ENCODE measurements around the gene KRT9.
"Not testable (repeated sequence)": the region's sequence is repeated elsewhere in the genome, so short reads cannot be mapped to it uniquely, and the experiment has no call there.

KRT9 gene

GRCh38 chr17:41616486-41616885, 44.6 kb upstream of the KRT9 start:
- not testable (repeated sequence) for H3K4me1 ChIP-seq (ENCODE audit: control insufficient read depth, insufficient read depth, low read length); H3K4me3 ChIP-seq (ENCODE audit: low read length); H3K9me3 ChIP-seq (ENCODE audit: control insufficient read depth, insufficient read depth, low read length); H3K36me3 ChIP-seq (ENCODE audit: control insufficient read depth, insufficient read depth, low read length); DNase-seq (ENCODE audit: low read depth, low spot score); H3K27me3 ChIP-seq (ENCODE audit: control insufficient read depth, insufficient read depth, low read length); H3K27ac ChIP-seq (ENCODE audit: low read length)
- WGBS (ENCODE audit: insufficient coverage, insufficient read length): no CpG with 5 or more reads among the region's 4 CpGs

GRCh38 chr17:41615454-41615853, 43.6 kb upstream of the KRT9 start:
- WGBS (ENCODE audit: insufficient coverage, insufficient read length): no CpG with 5 or more reads among the region's 7 CpGs
- Histone ChIP-seq H3K27ac (ENCODE audit: low read length) (no peak overlapping the region), H3K36me3 (ENCODE audit: control insufficient read depth, insufficient read depth, low read length) (no peaks in the 10 kb centered on the region), H3K27me3 (ENCODE audit: control insufficient read depth, insufficient read depth, low read length) (no peaks in the 10 kb centered on the region), H3K9me3 (ENCODE audit: control insufficient read depth, insufficient read depth, low read length) (no peaks in the 10 kb centered on the region), H3K4me1 (ENCODE audit: control insufficient read depth, insufficient read depth, low read length) (peaks cover 1% of the 10 kb centered on the region; the same call in 1 of the 2 replicates), H3K4me3 (ENCODE audit: low read length) (no peak overlapping the region)
- no peak for DNase-seq (ENCODE audit: low read depth, low spot score)

GRCh38 chr17:41614767-41615166, 42.9 kb upstream of the KRT9 start:
- not testable (repeated sequence) for H3K4me3 ChIP-seq (ENCODE audit: low read length); H3K9me3 ChIP-seq (ENCODE audit: control insufficient read depth, insufficient read depth, low read length); H3K36me3 ChIP-seq (ENCODE audit: control insufficient read depth, insufficient read depth, low read length); H3K27me3 ChIP-seq (ENCODE audit: control insufficient read depth, insufficient read depth, low read length); H3K4me1 ChIP-seq (ENCODE audit: control insufficient read depth, insufficient read depth, low read length); DNase-seq (ENCODE audit: low read depth, low spot score); H3K27ac ChIP-seq (ENCODE audit: low read length)
- no CpG with 5 or more reads among the region's 9 CpGs for WGBS (ENCODE audit: insufficient coverage, insufficient read length)

GRCh38 chr17:41614098-41614497, 42.2 kb upstream of the KRT9 start:
- H3K9me3 ChIP-seq (ENCODE audit: control insufficient read depth, insufficient read depth, low read length): no peaks in the 10 kb centered on the region
- WGBS (ENCODE audit: insufficient coverage, insufficient read length): no CpG with 5 or more reads among the region's 5 CpGs
- peaks cover 1% of the 10 kb centered on the region; the same call in 1 of the 2 replicates for H3K4me1 ChIP-seq (ENCODE audit: control insufficient read depth, insufficient read depth, low read length)
- no peak overlapping the region for H3K27ac ChIP-seq (ENCODE audit: low read length)
- H3K4me3 ChIP-seq (ENCODE audit: low read length): no peak overlapping the region
- DNase-seq (ENCODE audit: low read depth, low spot score): no peak
- no peaks in the 10 kb centered on the region for H3K27me3 ChIP-seq (ENCODE audit: control insufficient read depth, insufficient read depth, low read length)
- no peaks in the 10 kb centered on the region for H3K36me3 ChIP-seq (ENCODE audit: control insufficient read depth, insufficient read depth, low read length)

GRCh38 chr17:41613277-41614082, 41.6 kb upstream of the KRT9 start:
- no CpG with 5 or more reads among the region's 11 CpGs for WGBS (ENCODE audit: insufficient coverage, insufficient read length)
- DNase-seq (ENCODE audit: low read depth, low spot score): no peak
- Histone ChIP-seq H3K4me1 (ENCODE audit: control insufficient read depth, insufficient read depth, low read length) (peaks cover 1% of the 10 kb centered on the region; the same call in 1 of the 2 replicates), H3K4me3 (ENCODE audit: low read length) (no peak overlapping the region), H3K36me3 (ENCODE audit: control insufficient read depth, insufficient read depth, low read length) (no peaks in the 10 kb centered on the region), H3K9me3 (ENCODE audit: control insufficient read depth, insufficient read depth, low read length) (no peaks in the 10 kb centered on the region), H3K27me3 (ENCODE audit: control insufficient read depth, insufficient read depth, low read length) (no peaks in the 10 kb centered on the region), H3K27ac (ENCODE audit: low read length) (no peak overlapping the region)

GRCh38 chr17:41612376-41613160, 40.7 kb upstream of the KRT9 start, which contains the start of gene KRT16:
Gene KRT16 (minus strand): TSS chr17:41612767. CDS start chr17:41612688, 79 bp downstream.
- WGBS (ENCODE audit: insufficient coverage, insufficient read length): no CpG with 5 or more reads among the region's 31 CpGs
- DNase-seq (ENCODE audit: low read depth, low spot score); H3K27ac ChIP-seq (ENCODE audit: low read length); H3K4me3 ChIP-seq (ENCODE audit: low read length); H3K9me3 ChIP-seq (ENCODE audit: control insufficient read depth, insufficient read depth, low read length); H3K36me3 ChIP-seq (ENCODE audit: control insufficient read depth, insufficient read depth, low read length); H3K27me3 ChIP-seq (ENCODE audit: control insufficient read depth, insufficient read depth, low read length); H3K4me1 ChIP-seq (ENCODE audit: control insufficient read depth, insufficient read depth, low read length): not testable (repeated sequence)

GRCh38 chr17:41610965-41611640, 39.2 kb upstream of the KRT9 start:
- no peaks in the 10 kb centered on the region for H3K36me3 ChIP-seq (ENCODE audit: control insufficient read depth, insufficient read depth, low read length)
- H3K27me3 ChIP-seq (ENCODE audit: control insufficient read depth, insufficient read depth, low read length): no peaks in the 10 kb centered on the region
- no CpG with 5 or more reads among the region's 25 CpGs for WGBS (ENCODE audit: insufficient coverage, insufficient read length)

GRCh38 chr17:41610061-41610517, 38.2 kb upstream of the KRT9 start:
- H3K4me1 ChIP-seq (ENCODE audit: control insufficient read depth, insufficient read depth, low read length); H3K36me3 ChIP-seq (ENCODE audit: control insufficient read depth, insufficient read depth, low read length); H3K27me3 ChIP-seq (ENCODE audit: control insufficient read depth, insufficient read depth, low read length); H3K9me3 ChIP-seq (ENCODE audit: control insufficient read depth, insufficient read depth, low read length); DNase-seq (ENCODE audit: low read depth, low spot score); H3K27ac ChIP-seq (ENCODE audit: low read length); H3K4me3 ChIP-seq (ENCODE audit: low read length): not testable (repeated sequence)
- no CpG with 5 or more reads among the region's 10 CpGs for WGBS (ENCODE audit: insufficient coverage, insufficient read length)

More at GRCh38 chr17:41610965-41611640, 39.2 kb upstream of the KRT9 start:
- no peak overlapping the region for H3K27ac ChIP-seq (ENCODE audit: low read length)
- peaks cover 1% of the 10 kb centered on the region; the same call in 1 of the 2 replicates for H3K4me1 ChIP-seq (ENCODE audit: control insufficient read depth, insufficient read depth, low read length)
- no peaks in the 10 kb centered on the region for H3K9me3 ChIP-seq (ENCODE audit: control insufficient read depth, insufficient read depth, low read length)
- no peak for DNase-seq (ENCODE audit: low read depth, low spot score)
- H3K4me3 ChIP-seq (ENCODE audit: low read length): no peak overlapping the region

GRCh38 chr17:41606930-41607329, 35.1 kb upstream of the KRT9 start:
- not testable (repeated sequence) for H3K36me3 ChIP-seq (ENCODE audit: control insufficient read depth, insufficient read depth, low read length); DNase-seq (ENCODE audit: low read depth, low spot score); H3K4me3 ChIP-seq (ENCODE audit: low read length); H3K27ac ChIP-seq (ENCODE audit: low read length); H3K27me3 ChIP-seq (ENCODE audit: control insufficient read depth, insufficient read depth, low read length); H3K4me1 ChIP-seq (ENCODE audit: control insufficient read depth, insufficient read depth, low read length); H3K9me3 ChIP-seq (ENCODE audit: control insufficient read depth, insufficient read depth, low read length)
- no CpG with 5 or more reads among the region's 4 CpGs for WGBS (ENCODE audit: insufficient coverage, insufficient read length)

- no peak overlapping the region for H3K27ac ChIP-seq (ENCODE audit: low read length)
- no peak overlapping the region for H3K4me3 ChIP-seq (ENCODE audit: low read length)
- no CpG with 5 or more reads among the region's 2 CpGs for WGBS (ENCODE audit: insufficient coverage, insufficient read length)
- H3K4me1 ChIP-seq (ENCODE audit: control insufficient read depth, insufficient read depth, low read length): no peaks in the 10 kb centered on the region
- H3K9me3 ChIP-seq (ENCODE audit: control insufficient read depth, insufficient read depth, low read length): no peaks in the 10 kb centered on the region
- H3K36me3 ChIP-seq (ENCODE audit: control insufficient read depth, insufficient read depth, low read length): no peaks in the 10 kb centered on the region
- DNase-seq (ENCODE audit: low read depth, low spot score): no peak
- H3K27me3 ChIP-seq (ENCODE audit: control insufficient read depth, insufficient read depth, low read length): no peaks in the 10 kb centered on the region
Observed at GRCh38 chr17:41602524-41602923, 30.7 kb upstream of the KRT9 start.

Measured in iPS DF 6.9 (cell line).